Measurements from ENCODE around the gene RUNX2.
"Not testable (repeated sequence)": the region's sequence is repeated elsewhere in the genome, so short reads cannot be mapped to it uniquely, and the experiment has no call there.

The RUNX2 gene

DNA sequence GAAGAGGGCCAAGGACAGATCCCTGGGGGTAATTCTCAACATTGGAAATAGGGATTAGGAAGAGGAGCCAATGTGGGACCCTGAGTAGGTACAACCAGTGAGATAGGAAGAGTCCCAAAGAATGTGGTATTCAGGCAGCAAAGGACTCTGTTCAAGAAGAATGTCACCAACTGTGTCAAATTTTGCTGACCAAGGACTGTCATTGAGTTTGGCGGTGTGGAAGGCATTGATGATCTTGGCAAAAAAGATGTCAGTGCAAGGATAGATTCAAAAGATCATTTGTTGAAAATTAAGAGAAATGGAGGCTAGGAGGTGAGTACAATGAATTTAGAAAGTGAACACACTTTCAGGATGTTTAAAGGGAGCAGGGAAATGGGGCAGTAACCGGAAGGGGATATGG is 132.0 kb downstream of the RUNX2 start:
- no peak for DNase-seq (ENCODE audit: low spot score)

DNA sequence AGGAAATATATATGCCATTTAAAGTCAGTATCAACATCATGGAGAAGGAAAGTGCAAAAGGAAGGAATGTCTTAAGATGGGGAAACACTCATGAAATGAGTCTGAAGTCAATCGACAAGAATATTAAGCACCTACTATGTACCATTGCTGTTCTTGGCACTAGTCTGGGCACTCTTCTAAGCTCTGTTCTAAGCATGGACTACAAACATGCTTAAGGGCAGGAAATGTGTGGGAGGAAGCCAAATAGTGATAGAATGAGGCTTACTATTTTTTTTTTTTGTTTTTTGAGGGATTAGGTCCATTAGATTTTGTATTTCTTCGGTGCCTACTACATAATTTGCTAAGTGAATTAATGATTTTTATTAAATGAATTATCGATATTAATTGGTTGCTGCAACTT is 133.4 kb downstream of the RUNX2 start:
- no peak for DNase-seq (ENCODE audit: low spot score)

DNA sequence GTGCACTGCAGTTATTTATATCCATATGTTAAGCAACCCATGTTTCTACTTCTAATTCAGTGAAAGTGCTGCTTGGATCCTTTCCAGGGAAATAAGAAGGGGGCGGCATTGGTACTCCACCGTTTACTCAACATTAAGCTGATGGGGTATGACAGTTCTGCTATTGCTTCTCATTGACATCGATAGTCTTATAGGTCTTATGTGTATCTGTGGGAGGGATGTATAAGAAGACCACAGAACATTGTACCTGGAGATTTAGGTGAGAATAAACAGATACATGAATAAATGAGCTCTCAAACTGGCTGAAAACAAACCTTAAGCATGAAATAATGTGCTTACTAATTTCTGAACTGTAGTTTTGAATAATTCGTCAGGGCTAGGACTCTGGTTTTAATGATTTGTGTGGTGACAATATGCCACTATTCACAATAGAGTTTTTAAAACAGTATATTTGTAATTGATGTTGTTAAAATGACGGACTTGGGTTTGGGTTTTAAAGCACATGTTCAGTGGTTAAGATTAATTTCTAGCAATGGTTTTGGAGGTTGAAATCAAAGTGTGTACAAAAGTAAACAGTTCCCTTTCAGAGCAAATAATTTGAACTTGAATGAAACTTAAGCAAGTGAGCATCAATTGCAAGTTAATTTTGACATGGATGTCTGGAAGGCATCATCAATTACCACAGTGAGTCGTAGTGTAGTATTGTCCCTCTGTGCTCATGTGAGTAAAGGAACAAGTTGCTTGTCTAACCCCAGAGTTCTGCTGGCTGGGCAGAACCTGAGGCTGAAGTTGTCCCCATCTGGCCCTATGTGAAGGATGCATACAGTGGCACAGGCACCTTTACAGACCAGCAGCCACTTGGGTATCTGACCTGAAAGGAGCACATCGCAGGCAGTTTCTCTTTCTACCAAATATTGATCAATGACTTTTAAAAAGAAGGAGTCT is 134.3 kb downstream of the RUNX2 start:
- no peak for DNase-seq (ENCODE audit: low spot score)

DNA sequence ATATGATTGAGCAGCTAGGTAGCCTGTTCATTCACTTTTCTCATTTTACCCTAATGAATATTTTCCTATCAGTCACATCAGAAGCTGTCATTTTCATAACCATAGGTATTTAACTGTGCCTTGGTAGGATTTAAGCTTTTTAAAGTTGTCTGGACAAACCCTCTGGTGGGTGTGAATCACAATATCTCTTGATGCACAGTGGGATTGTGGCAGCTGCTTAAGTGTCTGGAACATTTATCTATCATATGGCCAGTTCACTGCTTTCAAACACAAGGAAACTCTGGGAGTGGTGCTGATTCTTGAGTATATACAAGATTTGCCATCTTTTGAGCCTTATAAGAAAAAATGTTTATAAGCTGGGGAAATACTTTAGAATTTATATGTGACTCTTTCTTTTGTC is 136.6 kb downstream of the RUNX2 start:
- DNase-seq (ENCODE audit: low spot score) = no peak

DNA sequence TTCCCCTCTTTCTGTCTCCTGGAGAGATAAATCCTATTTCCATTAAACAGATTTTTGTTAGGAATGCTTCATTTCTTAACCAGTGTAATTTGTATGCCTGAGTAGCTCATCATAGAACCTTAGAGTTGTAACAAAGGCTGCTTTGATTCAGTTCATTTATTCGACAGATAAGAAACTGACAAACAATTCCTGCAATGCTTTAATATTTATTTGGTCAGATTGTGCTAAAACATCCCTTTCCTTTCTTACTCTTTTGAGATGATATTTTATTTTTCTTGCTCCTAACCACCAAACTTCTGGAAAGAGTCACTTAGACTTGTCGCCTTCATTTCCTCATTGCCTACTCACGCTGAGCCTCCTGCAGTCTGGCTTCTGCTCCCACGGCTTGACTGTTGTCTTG is 138.6 kb downstream of the RUNX2 start:
- DNase-seq (ENCODE audit: low spot score) = peak; percentile 32

DNA sequence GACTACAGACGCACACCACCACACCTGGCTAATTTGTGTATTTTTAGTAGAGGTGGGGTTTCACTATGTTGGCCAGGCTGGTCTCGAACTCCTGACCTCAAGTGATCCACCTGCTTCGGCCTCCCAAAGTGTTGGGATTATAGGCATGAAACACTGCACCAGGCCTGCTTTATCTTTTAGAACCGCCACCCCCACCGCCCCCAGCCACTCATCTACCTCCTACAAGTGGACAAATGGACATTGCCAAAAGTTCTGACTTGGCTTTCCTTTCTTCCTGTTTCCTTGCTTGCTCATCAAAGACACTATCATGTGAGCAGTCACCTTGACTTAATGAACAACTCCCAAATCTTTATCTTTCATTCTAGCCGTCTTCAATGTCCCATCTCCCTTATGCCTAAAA is 139.3 kb downstream of the RUNX2 start:
- not testable (repeated sequence) for DNase-seq (ENCODE audit: low spot score)

DNA sequence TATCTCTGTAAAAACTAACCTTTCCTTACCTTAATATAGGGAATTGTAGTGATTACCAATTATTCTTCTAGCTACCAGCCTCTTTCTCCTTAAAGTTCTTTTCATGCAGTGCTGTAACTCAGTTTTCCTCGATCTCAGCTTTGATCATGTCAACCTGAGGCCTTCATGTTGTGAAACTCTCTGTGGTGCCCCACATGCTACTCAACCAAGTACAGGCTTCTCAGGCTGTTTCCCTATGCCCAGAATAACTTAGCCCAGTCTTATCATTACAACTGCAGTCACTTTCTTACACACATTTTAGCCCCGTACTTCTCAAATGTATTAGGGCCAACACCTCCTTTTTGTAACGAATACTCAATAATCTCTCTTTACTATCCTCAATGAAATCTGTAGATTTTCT is 139.7 kb downstream of the RUNX2 start:
- no peak for DNase-seq (ENCODE audit: low spot score)

DNA sequence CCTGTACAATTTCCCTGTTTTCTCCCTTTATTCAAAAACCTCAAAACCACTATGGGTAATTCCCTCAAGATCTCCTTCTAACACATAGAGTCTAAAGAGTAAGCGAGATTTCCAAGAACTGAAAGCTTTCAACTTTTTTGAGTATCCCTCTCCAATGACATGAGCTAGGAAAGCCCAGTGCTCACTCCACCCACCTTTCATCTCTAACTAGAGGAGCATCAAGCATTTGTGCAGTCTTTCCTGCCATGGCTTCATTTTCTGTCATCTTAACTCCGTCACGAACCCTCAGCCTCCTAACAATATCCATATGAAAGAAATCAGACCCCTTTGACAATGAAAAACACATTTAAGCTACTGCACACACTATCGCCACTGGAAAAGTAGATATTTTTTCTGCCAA is 141.5 kb downstream of the RUNX2 start:
- DNase-seq (ENCODE audit: low spot score) = no peak

DNA sequence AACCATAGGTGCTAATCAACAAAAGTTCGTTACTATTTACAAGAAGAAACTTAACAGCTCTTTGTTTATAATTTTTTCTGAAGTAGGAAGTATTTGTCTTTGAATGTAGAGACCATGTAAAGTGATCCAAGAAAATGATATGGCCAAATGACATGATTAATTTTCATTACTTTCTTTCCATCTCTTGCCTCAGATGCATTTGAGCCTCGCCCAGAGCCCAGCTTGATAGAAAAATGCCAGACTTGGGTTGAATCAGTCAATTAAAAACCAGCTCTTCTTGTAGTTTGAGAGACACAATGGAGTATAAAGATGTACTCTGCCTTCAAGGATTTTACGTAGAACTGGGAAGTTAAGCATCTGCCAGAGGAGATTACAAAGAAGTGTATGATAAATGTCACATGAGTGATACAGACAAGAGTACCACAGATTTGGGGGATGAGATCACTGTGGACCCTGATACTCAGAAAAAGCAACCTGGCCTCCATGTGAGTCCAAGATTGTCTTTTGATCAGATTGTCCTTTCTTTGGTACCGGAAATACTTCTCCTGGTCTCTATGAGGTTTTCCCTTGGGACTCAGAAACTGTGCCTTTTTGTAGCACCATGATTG is 142.1 kb downstream of the RUNX2 start:
- DNase-seq (ENCODE audit: low spot score) = no peak

DNA sequence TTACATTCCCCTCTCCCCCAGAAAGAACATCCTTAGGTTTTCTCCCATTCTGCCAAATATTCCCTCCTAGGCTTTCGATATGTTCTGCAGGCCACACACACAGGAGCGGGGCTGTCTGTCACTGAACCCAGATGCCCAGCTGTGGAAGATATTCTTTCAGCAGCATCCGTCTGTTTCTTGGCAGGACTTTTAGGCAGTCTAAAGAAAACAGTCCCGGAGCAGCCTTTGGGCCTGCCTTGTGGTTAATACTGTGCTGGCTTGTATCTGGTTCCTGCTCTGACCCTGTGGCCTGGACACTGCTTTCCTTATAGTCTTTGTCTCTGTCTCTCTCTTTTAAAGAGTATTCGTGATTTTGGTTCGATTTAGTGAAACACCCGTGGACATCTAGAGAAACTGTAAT is 144.3 kb downstream of the RUNX2 start:
- DNase-seq (ENCODE audit: low spot score) = no peak

DNA sequence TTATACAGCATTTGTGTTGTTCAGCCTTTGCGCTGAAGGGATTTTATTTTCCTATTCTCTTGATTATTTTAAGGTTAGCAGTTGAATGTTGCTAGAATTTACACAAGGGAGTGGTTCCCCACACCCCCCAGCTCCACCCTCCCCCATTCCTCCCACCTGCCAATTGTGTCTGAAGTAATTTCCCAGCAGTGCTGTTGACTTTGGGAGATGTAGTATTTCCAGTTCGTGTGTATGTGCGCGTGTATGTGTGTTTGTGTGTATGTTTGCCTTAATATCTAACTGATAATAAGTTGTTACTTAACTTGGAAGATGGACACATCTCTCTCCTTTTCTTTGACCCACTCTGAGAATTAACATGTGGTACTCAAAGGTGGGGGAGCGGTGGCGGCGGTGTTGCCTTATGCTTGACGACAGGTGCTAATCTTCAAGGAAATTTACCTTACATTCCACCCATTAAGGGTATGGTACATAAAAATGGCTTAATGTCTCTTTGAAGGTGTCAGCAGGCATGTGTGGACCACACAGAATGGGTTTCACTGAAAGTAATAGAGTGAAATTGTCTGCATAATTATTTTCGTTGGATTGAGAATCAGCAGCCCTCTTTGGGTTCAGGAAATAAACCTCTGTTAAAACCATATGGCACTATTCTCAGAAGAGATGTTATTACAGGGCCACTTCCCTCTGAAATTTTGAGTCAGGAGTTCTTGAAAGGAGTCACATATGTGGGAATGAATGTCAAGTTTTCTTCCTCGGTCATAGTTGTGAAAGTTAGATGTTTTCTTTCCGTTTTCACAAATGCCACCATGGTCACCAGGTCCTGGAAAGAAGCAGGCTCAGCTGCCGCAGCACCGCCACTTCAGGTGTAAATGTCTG is 145.2 kb downstream of the RUNX2 start:
- no peak for DNase-seq (ENCODE audit: low spot score)

DNA sequence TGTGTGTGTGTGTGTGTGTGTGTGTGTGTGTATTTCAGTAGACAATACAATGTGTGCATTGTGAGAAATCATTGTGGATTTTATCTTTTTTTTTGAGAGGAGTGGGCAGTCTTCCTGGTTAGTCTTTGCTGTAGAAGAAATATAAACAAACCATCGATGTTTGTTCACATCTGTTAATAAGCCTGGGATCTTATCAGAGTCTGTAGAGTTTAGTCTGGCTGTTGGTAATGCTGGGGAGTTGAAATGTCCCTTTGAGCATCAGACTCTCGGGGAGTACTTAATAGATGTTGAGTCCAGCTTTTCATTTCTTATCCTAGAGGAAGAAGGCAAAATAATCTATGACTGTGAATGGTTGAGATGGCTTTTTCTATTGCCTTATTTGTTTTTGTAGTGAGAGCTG is 146.2 kb downstream of the RUNX2 start:
- DNase-seq (ENCODE audit: low spot score) = no peak

DNA sequence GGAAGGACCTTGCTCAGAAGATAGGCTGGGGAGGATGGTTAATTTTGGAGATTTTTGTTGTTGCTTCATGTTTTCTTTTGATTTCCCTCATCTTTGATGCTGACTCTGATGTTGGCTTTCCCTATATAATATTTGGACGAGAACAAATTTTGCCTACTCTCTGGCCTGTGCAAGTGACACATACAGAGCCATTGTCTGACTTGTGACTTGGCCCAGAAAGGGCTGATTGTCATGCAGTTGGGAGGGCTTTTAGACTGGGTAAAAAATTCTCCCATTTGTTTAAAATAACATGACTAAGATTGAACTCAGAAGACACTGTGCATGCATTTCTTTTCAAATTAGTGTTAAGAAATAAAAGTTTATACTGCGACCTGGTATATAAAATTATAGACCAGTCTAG is 148.2 kb downstream of the RUNX2 start:
- no peak for DNase-seq (ENCODE audit: low spot score)

DNA sequence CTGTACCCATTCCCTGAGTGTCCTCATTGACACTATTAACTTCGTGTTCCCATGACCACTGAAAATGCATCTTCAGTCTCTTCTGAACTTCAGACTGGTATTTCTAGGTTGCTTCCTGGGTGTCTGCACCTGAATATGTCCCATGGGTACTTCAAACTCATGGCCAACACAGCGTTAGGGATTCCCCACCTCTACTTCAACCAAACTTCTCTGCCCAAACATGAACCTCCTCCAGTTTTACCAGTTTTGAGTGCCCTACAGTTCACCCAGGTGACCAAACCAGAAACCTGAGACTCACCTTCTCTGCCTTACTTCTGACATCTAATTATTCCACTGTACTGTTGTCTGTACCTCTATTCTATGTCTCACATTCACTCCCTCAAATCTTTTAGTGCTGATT is 149.1 kb downstream of the RUNX2 start:
- DNase-seq (ENCODE audit: low spot score) = no peak

DNA sequence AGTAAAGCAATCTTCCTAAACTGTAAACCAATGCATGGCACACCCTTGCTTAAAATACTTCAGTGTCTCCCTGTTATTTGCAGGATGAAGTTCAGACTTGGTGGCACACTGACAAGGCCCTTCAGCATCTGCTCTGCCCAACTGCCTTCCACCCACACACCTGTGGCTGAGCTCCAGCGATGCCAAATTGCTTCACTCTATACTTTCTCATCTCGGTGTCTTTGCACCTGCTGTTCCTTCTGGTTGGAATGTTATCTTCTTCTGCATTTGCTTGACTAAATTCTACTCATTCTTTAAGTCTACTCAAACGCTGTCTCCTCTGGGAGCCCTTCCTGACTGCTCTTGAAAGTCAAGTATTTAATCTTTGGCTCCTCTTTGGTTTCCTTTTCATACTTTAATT is 149.7 kb downstream of the RUNX2 start:
- no peak for DNase-seq (ENCODE audit: low spot score)

DNA sequence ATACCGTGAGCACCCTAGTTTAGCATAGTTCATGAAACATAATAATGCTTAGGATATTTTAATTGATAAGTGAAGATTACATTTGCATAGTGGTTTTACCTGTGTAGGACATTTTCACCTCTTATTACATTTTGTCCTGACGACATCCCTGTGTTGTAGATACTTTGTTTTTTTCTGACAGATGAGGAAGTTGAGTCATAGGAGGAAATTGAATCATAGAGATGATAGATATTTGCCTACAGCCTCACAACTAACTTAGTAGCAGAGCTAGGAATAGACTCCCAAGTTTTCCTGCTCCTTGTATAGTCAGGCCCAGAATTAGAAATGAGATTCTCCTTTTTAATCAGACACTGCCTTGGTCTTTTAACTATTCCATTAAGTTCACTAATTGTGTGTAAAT is 150.1 kb downstream of the RUNX2 start:
- no peak for DNase-seq (ENCODE audit: low spot score)

DNA sequence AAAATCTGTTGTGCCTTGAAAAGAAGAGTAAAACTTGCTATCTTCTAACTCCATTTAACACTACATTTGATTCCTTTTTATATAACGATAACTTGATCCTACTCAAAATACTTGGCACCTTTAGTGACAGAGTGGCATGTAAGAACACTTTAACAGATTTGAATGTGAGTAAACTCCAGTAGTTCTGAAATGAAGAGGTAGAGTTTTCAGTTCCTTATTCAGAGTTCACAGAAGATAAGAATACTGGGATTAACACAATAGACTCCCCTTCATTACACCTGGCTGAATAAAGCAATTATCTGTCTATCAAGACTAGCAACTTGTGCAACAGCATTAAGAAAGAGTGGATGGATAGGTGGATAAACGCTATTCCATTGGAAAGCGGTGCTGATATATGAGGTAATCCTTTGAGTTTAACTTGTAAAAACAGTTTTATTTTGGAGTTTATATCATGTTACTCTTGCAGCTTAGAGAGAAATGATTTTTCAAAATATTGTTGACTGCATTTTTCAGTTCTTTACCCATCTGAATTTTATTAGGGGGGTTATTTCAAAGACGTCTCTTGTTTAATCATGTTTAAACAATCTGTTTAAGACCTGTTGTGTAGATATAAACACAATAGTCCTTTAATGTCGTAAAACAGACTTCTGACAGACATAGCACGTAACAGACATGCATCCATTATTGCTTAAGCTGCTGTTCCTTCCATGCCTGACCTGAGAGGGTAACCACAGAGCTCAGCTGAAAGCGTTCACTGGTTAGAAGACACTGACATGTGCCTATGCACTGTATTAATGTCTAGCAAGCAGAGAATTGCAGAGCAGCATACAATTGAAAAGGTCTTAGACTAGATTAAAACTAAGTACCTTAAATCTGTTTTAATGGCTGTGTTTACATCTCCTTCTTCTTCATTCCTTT is 152.0 kb downstream of the RUNX2 start:
- no peak for DNase-seq (ENCODE audit: low spot score)

DNA sequence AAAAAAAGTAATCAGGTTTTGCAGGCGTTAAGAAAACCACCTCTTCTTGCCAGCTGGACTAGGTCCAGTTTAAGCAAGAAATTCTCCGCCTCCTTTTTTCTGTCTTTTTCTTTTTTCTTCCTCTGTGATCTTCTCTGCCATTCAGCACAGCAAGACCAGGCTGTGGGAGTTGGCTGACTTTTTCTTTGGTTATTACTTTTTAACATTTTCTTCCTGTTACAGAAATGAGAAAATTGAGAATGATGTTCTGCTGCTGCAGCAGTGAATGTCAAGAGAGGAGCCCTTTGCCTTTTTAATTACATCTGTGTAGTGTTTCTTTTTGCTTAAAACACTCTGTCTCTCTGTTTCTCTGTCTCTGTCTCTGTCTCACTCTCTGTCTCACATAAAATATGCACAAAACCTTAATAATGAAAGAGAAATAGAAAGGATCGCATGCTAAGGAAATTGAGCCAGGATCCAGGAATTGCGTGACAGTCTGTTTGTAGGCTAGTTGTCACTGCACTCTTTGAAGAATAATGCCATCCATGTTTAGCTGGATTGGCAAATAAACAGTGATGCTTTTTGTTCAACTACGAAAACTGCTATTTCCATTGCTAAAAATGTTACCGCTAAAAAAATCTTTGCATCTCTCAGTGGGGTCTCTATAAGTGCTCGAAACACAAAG is 152.8 kb downstream of the RUNX2 start:
- DNase-seq (ENCODE audit: low spot score) = peak; percentile 18

DNA sequence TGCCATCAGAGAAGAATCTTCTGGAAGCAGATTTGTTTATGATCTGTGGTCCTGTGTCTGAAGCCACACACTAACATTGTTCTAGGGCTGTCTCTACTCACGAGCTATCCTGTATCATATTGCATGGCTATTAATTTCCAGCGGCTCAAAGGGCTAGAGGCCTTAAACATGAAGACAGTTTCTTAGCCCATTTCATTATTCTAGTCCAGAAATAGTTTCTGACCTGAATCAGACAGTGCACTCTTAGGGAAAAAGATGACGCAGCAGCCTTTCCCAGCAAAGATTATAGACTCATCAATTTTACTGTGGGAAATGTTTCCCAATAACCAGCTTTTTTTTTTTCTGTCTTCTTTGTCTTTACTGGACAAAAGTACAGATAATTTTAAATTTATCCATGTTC is 154.9 kb downstream of the RUNX2 start:
- no peak for DNase-seq (ENCODE audit: low spot score)

DNA sequence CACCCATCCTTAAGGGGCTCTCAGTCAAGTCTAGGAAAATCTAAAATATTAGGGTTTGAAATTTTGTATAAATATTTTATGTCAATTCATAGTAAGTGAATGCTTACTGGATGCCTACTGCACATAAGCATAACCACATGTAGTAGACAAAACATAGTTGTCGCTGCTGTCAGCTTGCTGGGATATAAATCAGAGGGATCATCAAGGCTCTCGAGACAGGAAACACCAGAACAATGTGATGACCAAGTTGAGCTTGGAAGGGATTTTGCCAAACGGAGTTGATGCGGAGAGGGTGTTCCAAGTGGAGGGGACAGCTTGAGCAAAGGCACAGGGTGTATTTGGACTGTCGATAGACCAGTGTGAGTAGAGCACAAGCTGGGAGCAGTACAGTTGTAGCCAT is 155.4 kb downstream of the RUNX2 start:
- no peak for DNase-seq (ENCODE audit: low spot score)

DNA sequence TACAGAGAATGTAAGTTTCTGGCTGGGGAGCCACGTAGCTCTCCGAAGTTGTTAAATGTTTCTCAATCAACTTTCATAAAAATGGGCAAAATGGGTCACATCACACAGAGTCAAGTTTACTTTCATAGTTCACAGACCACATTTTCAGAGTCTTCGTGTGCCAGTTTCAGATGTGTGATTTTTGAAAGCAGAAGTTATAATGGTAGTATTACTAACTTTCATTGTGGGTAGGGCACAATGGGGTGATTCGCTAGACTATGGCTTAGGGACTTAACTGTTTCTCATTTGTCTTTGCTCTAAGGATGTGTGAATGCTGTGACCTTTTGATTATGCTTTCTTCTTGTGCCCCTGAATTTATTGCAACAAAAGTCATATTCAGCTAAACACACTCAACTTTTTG is 158.6 kb downstream of the RUNX2 start:
- DNase-seq (ENCODE audit: low spot score) = no peak

All from COLO829 (cell line).